Measurements from ENCODE around the gene CEP112.

Gene CEP112

GRCh38 chr17:65703891-65704290 lies 488.0 kb downstream of the CEP112 start:
- no peaks in the 10 kb centered on the region for H3K4me1 ChIP-seq (ENCODE audit: low read depth, poor library complexity, severe bottlenecking)
- no peaks in the 10 kb centered on the region for H3K79me2 ChIP-seq (ENCODE audit: insufficient read depth, low read depth)
- H3K27ac ChIP-seq = no peak overlapping the region
- no peak for TF ChIP-seq CTCF (conservative IDR thresholded peaks at IDR 0.05; ENCODE audit: low read depth, low read length)
- H4K20me1 ChIP-seq (ENCODE audit: insufficient read depth) = no peaks in the 10 kb centered on the region
- no peak overlapping the region for H3K4me3 ChIP-seq (IDR thresholded peaks at IDR 0.05; ENCODE audit: insufficient read depth, low read depth, low read length)
- H3K36me3 ChIP-seq (ENCODE audit: insufficient read depth) = no peaks in the 10 kb centered on the region
- no peaks in the 10 kb centered on the region for H3K27me3 ChIP-seq (ENCODE audit: insufficient read depth, low read depth)
- no peak overlapping the region for H3K4me2 ChIP-seq
- H2AFZ ChIP-seq (ENCODE audit: low read depth) = no peak overlapping the region
- H3K9ac ChIP-seq = no peak overlapping the region

GRCh38 chr17:65699459-65699858 lies 492.5 kb downstream of the CEP112 start:
- Histone ChIP-seq H2AFZ (ENCODE audit: low read depth) (no peak overlapping the region), H3K27me3 (ENCODE audit: insufficient read depth, low read depth) (no peaks in the 10 kb centered on the region), H3K4me3 (IDR thresholded peaks at IDR 0.05; ENCODE audit: insufficient read depth, low read depth, low read length) (no peak overlapping the region), H4K20me1 (ENCODE audit: insufficient read depth) (no peaks in the 10 kb centered on the region), H3K4me2 (no peak overlapping the region), H3K27ac (no peak overlapping the region), H3K4me1 (ENCODE audit: low read depth, poor library complexity, severe bottlenecking) (no peaks in the 10 kb centered on the region), H3K36me3 (ENCODE audit: insufficient read depth) (no peaks in the 10 kb centered on the region), H3K9ac (no peak overlapping the region), H3K79me2 (ENCODE audit: insufficient read depth, low read depth) (no peaks in the 10 kb centered on the region)
- TF ChIP-seq CTCF (conservative IDR thresholded peaks at IDR 0.05; ENCODE audit: low read depth, low read length) = no peak

- no peak for TF ChIP-seq CTCF (conservative IDR thresholded peaks at IDR 0.05; ENCODE audit: low read depth, low read length)
- Histone ChIP-seq H3K79me2 (ENCODE audit: insufficient read depth, low read depth) (no peaks in the 10 kb centered on the region), H3K4me2 (no peak overlapping the region), H3K4me3 (IDR thresholded peaks at IDR 0.05; ENCODE audit: insufficient read depth, low read depth, low read length) (no peak overlapping the region), H2AFZ (ENCODE audit: low read depth) (no peak overlapping the region), H3K9ac (no peak overlapping the region), H3K36me3 (ENCODE audit: insufficient read depth) (no peaks in the 10 kb centered on the region), H4K20me1 (ENCODE audit: insufficient read depth) (no peaks in the 10 kb centered on the region), H3K27ac (no peak overlapping the region), H3K27me3 (ENCODE audit: insufficient read depth, low read depth) (no peaks in the 10 kb centered on the region), H3K4me1 (ENCODE audit: low read depth, poor library complexity, severe bottlenecking) (no peaks in the 10 kb centered on the region)
Observed at GRCh38 chr17:65698381-65699061, 493.4 kb downstream of the CEP112 start.

- Histone ChIP-seq H3K27ac (no peak overlapping the region), H3K9ac (no peak overlapping the region), H4K20me1 (ENCODE audit: insufficient read depth) (no peaks in the 10 kb centered on the region), H3K27me3 (ENCODE audit: insufficient read depth, low read depth) (no peaks in the 10 kb centered on the region), H3K79me2 (ENCODE audit: insufficient read depth, low read depth) (no peaks in the 10 kb centered on the region), H3K4me2 (no peak overlapping the region), H3K36me3 (ENCODE audit: insufficient read depth) (no peaks in the 10 kb centered on the region), H3K4me3 (IDR thresholded peaks at IDR 0.05; ENCODE audit: insufficient read depth, low read depth, low read length) (no peak overlapping the region), H3K4me1 (ENCODE audit: low read depth, poor library complexity, severe bottlenecking) (no peaks in the 10 kb centered on the region), H2AFZ (ENCODE audit: low read depth) (no peak overlapping the region)
- TF ChIP-seq CTCF (conservative IDR thresholded peaks at IDR 0.05; ENCODE audit: low read depth, low read length) = no peak
Observed at GRCh38 chr17:65697661-65698060, 494.3 kb downstream of the CEP112 start.
